HepG2 (cell line): ENCODE data around the gene ZMYND12. TPM values are rescaled to one million over a fixed set of nuclear protein-coding genes. Genes with fewer than 3 reads are reported as not detected.
A peak's percentile ranks its signal among the peaks of the same experiment; 100 is the strongest.

Experiments
- AGO2 ChIP-seq: fragments of 200-400 bp; formaldehyde crosslinking; optimal IDR thresholded peaks from 2 replicates; pipeline ENCODE3; 2017; ENCODE audit warnings: mild to moderate bottlenecking, low read depth, low read length, moderate library complexity
- ELF1 ChIP-seq: sonication (generic); formaldehyde crosslinking; IDR thresholded peaks from 2 replicates; pipeline ENCODE4 v1.4.0; 2020; ENCODE audit warnings: missing genetic modification reagents
- FOXK2 ChIP-seq: fragments of 450-650 bp; IDR thresholded peaks from 2 replicates; pipeline ENCODE4 v1.6.1; 2016
- GPN1 ChIP-seq: sonication (generic); formaldehyde crosslinking; IDR thresholded peaks from 2 replicates; pipeline ENCODE4 v1.5.1; 2020; ENCODE audit warnings: missing genetic modification reagents, borderline replicate concordance
- HDAC6 ChIP-seq: fragments of 200-600 bp; sonication (generic); IDR thresholded peaks from 2 replicates; pipeline ENCODE4 v1.7.0; 2017; ENCODE audit warnings: mild to moderate bottlenecking, antibody characterized with exemption, low read length, low read depth
- MED8 ChIP-seq: sonication (generic); formaldehyde crosslinking; IDR thresholded peaks from 2 replicates; pipeline ENCODE4 v1.8.1; 2023; ENCODE audit warnings: mild to moderate bottlenecking, missing genetic modification reagents; ENCODE audit not compliant: insufficient replicate concordance
- PHF21A ChIP-seq: sonication (generic); formaldehyde crosslinking; IDR thresholded peaks from 2 replicates; pipeline ENCODE4 v1.5.0; 2020; ENCODE audit warnings: mild to moderate bottlenecking, missing genetic modification reagents
- SALL2 ChIP-seq: sonication (generic); formaldehyde crosslinking; IDR thresholded peaks from 2 replicates; pipeline ENCODE4 v1.8.1; 2023; ENCODE audit warnings: mild to moderate bottlenecking, missing genetic modification reagents, inconsistent platforms
- SMAD1 ChIP-seq: sonication (generic); formaldehyde crosslinking; IDR thresholded peaks from 2 replicates; pipeline ENCODE4 v1.4.0; 2020; ENCODE audit warnings: missing genetic modification reagents, low read depth, mild to moderate bottlenecking, borderline replicate concordance
- ZIK1 ChIP-seq: sonication (generic); formaldehyde crosslinking; IDR thresholded peaks from 2 replicates; pipeline ENCODE4 v1.5.0; 2020; ENCODE audit warnings: mild to moderate bottlenecking, low read depth, missing genetic modification reagents, borderline replicate concordance
- ZKSCAN8 ChIP-seq: IDR thresholded peaks from 2 replicates; pipeline ENCODE4 v1.6.1; 2016; ENCODE audit warnings: borderline replicate concordance, missing genetic modification reagents, missing compliant biosample characterization
- ZNF430 ChIP-seq: sonication (generic); formaldehyde crosslinking; IDR thresholded peaks from 2 replicates; pipeline ENCODE4 v1.9.0; 2021; ENCODE audit warnings: mild to moderate bottlenecking, missing genetic modification reagents
- ZNF501 ChIP-seq: sonication (generic); formaldehyde crosslinking; IDR thresholded peaks from 2 replicates; pipeline ENCODE4 v1.5.1; 2020; ENCODE audit warnings: mild to moderate bottlenecking, moderate library complexity, missing genetic modification reagents
- ZNF510 ChIP-seq: sonication (generic); formaldehyde crosslinking; IDR thresholded peaks from 2 replicates; pipeline ENCODE4 v1.4.0; 2020; ENCODE audit warnings: low read depth, mild to moderate bottlenecking, missing genetic modification reagents
- ZNF558 ChIP-seq: sonication (generic); formaldehyde crosslinking; IDR thresholded peaks from 2 replicates; pipeline ENCODE4 v1.9.0; 2022; ENCODE audit warnings: mild to moderate bottlenecking, missing genetic modification reagents, borderline replicate concordance
- ZNF703 ChIP-seq: sonication (generic); formaldehyde crosslinking; IDR thresholded peaks from 2 replicates; pipeline ENCODE4 v1.5.1; 2020; ENCODE audit warnings: missing genetic modification reagents, mild to moderate bottlenecking, moderate library complexity, borderline replicate concordance
- ZNF720 ChIP-seq: sonication (generic); formaldehyde crosslinking; IDR thresholded peaks from 2 replicates; pipeline ENCODE4 v1.4.0; 2020; ENCODE audit warnings: missing genetic modification reagents
- polyA plus RNA-seq, 8 experiments: library from polyadenylated mRNA; depleted of rRNA in 3 of 8; stranded (reverse) in 7 of 8; unstranded in 1 of 8; fragments of >200 nt; fragmentation: Illumina TruSeq in 4 of 8; extraction: Trizol in 4 of 8; gene quantifications; 2 replicates each; pipeline versions ENCODE4 v1.2.1 to v1.2.3, GENCODE V29; 2011 to 2016; ENCODE audit warnings: low read depth in 4 of 8, missing spikeins in 1 of 8, mixed read lengths in 1 of 8; ENCODE audit not compliant: insufficient read depth in 1 of 8
- total RNA-seq, 5 experiments: library from RNA; depleted of rRNA; stranded (reverse); fragments of >200 nt; fragmentation: Illumina TruSeq; extraction: Trizol; gene quantifications; 2 replicates each; pipeline ENCODE4 v1.2.3, GENCODE V29; 2016; ENCODE audit warnings: low read depth in 1 of 5
- TF ChIP-seq, protein P1 (sequence below): sonication (generic); formaldehyde crosslinking; IDR thresholded peaks from 2 replicates; pipeline ENCODE4 v1.8.1; 2023; ENCODE audit warnings: mild to moderate bottlenecking, inconsistent platforms, moderate library complexity, missing genetic modification reagents, borderline replicate concordance
- TF ChIP-seq, protein P2 (sequence below), 2 experiments: IDR thresholded peaks; 2 replicates each; pipeline ENCODE4 v1.6.1; 2011 to 2012; ENCODE audit warnings: low read length in 2 of 2, borderline replicate concordance in 1 of 2, low read depth in 1 of 2, mild to moderate bottlenecking in 1 of 2, moderate library complexity in 1 of 2
- TF ChIP-seq, protein P3 (sequence below): sonication (generic); formaldehyde crosslinking; IDR thresholded peaks from 2 replicates; pipeline ENCODE4 v1.4.0; 2020; ENCODE audit warnings: mild to moderate bottlenecking, missing genetic modification reagents
- TF ChIP-seq, protein P4 (sequence below): sonication (generic); formaldehyde crosslinking; IDR thresholded peaks from 2 replicates; pipeline ENCODE4 v1.4.0; 2020; ENCODE audit warnings: missing genetic modification reagents

The ZMYND12 gene
- total and polyA plus RNA-seq, 2 of the 13 experiments (the other 11 are each of a cell fraction or from before 2014, with no cell fraction given), result 0.13 to 0.71 TPM

DNA sequence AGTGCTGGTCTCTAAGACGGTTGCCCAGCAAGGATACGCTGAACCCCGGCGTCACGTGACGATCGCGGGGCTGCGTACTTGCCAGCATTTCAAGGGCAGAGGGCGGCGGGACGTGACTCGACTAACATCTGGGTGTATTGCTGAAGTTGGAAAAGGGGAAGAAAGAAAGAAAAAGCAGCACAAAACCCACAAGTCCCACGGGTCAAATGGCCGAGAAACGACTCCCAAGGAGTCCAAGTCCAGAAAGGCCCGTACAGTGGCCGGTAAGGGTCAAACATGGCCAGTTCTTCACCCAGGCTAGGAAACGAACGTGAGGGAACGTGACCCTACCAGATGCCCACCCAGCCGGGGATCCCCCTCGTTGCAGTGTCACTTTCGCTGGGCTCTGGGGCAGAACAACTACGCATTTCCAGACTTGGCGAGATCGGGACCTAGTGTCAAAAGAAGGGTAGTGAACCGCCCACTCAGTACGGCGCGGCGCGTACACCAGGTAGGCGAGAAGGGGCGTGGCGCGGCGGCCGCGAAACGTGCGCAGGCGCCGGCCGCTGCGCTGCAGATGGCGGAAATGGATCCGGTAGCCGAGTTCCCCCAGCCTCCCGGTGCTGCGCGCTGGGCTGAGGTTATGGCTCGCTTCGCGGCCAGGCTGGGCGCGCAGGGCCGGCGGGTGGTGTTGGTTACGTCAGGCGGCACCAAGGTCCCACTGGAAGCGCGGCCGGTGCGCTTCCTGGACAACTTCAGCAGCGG is at the start of gene ZMYND12, which contains the start of gene PPCS (continued):
- peak; percentile 86 for TF ChIP-seq MED8 (CRISPR knock-in tag)
- TF ChIP-seq SMAD1, result no peak
- no peak; the same call in 1 of the 2 replicates for TF ChIP-seq PHF21A (CRISPR knock-in tag)
- TF ChIP-seq, protein P1, sequence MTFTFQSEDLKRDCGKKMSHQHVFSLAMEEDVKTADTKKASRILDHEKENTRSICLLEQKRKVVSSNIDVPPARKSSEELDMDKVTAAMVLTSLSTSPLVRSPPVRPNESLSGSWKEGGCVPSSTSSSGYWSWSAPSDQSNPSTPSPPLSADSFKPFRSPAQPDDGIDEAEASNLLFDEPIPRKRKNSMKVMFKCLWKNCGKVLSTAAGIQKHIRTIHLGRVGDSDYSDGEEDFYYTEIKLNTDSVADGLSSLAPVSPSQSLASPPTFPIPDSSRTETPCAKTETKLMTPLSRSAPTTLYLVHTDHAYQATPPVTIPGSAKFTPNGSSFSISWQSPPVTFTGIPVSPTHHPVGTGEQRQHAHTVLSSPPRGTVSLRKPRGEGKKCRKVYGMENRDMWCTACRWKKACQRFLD (CRISPR knock-in tag), result no peak
- peak; percentile 94 for TF ChIP-seq SALL2 (CRISPR knock-in tag)
- TF ChIP-seq ZNF430 (CRISPR knock-in tag), result no peak; the same call in none of the 2 replicates
- peak; percentile 87 for TF ChIP-seq AGO2
- TF ChIP-seq ZNF510 (CRISPR knock-in tag), result 0 out of 2 replicates have a peak, but pooled peaks have one; percentile 65
- peak; percentile 65 for TF ChIP-seq ZNF501 (CRISPR knock-in tag)
- no peak for TF ChIP-seq ELF1
- no peak for TF ChIP-seq ZNF720 (CRISPR knock-in tag)
- TF ChIP-seq HDAC6, result no peak
- peak; percentile 24; the same call in 1 of the 2 replicates for TF ChIP-seq ZNF703 (CRISPR knock-in tag)
- no peak for TF ChIP-seq FOXK2
- TF ChIP-seq, protein P2, sequence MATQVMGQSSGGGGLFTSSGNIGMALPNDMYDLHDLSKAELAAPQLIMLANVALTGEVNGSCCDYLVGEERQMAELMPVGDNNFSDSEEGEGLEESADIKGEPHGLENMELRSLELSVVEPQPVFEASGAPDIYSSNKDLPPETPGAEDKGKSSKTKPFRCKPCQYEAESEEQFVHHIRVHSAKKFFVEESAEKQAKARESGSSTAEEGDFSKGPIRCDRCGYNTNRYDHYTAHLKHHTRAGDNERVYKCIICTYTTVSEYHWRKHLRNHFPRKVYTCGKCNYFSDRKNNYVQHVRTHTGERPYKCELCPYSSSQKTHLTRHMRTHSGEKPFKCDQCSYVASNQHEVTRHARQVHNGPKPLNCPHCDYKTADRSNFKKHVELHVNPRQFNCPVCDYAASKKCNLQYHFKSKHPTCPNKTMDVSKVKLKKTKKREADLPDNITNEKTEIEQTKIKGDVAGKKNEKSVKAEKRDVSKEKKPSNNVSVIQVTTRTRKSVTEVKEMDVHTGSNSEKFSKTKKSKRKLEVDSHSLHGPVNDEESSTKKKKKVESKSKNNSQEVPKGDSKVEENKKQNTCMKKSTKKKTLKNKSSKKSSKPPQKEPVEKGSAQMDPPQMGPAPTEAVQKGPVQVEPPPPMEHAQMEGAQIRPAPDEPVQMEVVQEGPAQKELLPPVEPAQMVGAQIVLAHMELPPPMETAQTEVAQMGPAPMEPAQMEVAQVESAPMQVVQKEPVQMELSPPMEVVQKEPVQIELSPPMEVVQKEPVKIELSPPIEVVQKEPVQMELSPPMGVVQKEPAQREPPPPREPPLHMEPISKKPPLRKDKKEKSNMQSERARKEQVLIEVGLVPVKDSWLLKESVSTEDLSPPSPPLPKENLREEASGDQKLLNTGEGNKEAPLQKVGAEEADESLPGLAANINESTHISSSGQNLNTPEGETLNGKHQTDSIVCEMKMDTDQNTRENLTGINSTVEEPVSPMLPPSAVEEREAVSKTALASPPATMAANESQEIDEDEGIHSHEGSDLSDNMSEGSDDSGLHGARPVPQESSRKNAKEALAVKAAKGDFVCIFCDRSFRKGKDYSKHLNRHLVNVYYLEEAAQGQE (IDR thresholded peaks at IDR 0.05; ENCODE audit: borderline replicate concordance in 1 of 2, low read depth in 1 of 2, low read length in 2 of 2), result peak in 1 of 2 experiments; percentile 6; a peak in 1 of 4 replicates
- TF ChIP-seq ZIK1 (CRISPR knock-in tag), result no peak
- TF ChIP-seq, protein P3, sequence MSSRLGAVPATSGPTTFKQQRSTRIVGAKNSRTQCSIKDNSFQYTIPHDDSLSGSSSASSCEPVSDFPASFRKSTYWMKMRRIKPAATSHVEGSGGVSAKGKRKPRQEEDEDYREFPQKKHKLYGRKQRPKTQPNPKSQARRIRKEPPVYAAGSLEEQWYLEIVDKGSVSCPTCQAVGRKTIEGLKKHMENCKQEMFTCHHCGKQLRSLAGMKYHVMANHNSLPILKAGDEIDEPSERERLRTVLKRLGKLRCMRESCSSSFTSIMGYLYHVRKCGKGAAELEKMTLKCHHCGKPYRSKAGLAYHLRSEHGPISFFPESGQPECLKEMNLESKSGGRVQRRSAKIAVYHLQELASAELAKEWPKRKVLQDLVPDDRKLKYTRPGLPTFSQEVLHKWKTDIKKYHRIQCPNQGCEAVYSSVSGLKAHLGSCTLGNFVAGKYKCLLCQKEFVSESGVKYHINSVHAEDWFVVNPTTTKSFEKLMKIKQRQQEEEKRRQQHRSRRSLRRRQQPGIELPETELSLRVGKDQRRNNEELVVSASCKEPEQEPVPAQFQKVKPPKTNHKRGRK, result no peak
- peak; percentile 94 for TF ChIP-seq GPN1 (CRISPR knock-in tag)
- 0 out of 2 replicates have a peak, but pooled peaks have one; percentile 17 for TF ChIP-seq ZKSCAN8 (CRISPR knock-in tag)
- TF ChIP-seq ZNF558 (CRISPR knock-in tag), result no peak; the same call in 1 of the 2 replicates
- TF ChIP-seq, protein P4, sequence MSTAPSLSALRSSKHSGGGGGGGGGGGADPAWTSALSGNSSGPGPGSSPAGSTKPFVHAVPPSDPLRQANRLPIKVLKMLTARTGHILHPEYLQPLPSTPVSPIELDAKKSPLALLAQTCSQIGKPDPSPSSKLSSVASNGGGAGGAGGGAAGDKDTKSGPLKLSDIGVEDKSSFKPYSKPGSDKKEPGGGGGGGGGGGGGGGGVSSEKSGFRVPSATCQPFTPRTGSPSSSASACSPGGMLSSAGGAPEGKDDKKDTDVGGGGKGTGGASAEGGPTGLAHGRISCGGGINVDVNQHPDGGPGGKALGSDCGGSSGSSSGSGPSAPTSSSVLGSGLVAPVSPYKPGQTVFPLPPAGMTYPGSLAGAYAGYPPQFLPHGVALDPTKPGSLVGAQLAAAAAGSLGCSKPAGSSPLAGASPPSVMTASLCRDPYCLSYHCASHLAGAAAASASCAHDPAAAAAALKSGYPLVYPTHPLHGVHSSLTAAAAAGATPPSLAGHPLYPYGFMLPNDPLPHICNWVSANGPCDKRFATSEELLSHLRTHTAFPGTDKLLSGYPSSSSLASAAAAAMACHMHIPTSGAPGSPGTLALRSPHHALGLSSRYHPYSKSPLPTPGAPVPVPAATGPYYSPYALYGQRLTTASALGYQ (CRISPR knock-in tag), result no peak
